ENCODE measurements around the gene DGLUCY. TPM values are rescaled to one million over a fixed set of nuclear protein-coding genes. Genes with fewer than 3 reads are reported as not detected.

The DGLUCY gene
- total RNA-seq, 1 experiment from 2014 or later = 67.0 TPM

DNA sequence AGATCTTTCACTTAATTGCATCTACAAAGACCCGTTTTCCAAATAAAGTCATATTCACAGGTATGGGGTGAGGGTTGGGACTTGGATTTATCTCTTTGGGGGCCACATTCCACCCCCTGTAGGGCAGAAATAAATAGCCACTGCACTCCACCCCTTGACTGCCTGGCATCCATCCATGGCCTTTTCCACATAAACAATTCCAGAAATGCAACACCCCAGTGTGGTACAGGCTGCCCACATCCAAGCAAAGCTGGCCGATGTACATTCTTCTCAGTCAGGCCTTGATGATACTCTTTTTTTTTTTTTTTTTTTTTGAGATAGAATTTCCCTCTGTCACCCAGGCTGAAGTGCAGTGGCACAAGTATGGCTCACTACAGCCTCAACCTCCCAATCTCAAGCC lies 12.9 kb downstream of the DGLUCY start:
- H3K4me3 ChIP-seq (replicated peaks in 1 of 2; ENCODE audit: low read depth in 1 of 2, low read length in 2 of 2) = no peak overlapping the region
- H3K4me2 ChIP-seq (ENCODE audit: low read length) = no peak overlapping the region
- no peaks in the 10 kb centered on the region for H3K9me2 ChIP-seq (ENCODE audit: insufficient read depth)
- no peak for DNase-seq (ENCODE audit: low read depth, low spot score)
- ChIA-PET POLR2A (no interaction called here), CTCF (no interaction called here), RAD21 (ENCODE audit: low non-redundant PET in 1 of 2, low total read pairs in 2 of 2, uncharacterized antibody in 2 of 2, unreplicated experiment in 2 of 2) (no interaction called here)
- H3K27ac ChIP-seq (ENCODE audit: low read depth, low read length) = no peak overlapping the region
- TF ChIP-seq ZFX (IDR thresholded peaks at IDR 0.05) (no peak), SP1 (IDR thresholded peaks at IDR 0.05; ENCODE audit: low read depth) (no peak), JUND (IDR thresholded peaks at IDR 0.05) (no peak), CEBPB (IDR thresholded peaks at IDR 0.05; ENCODE audit: low read depth) (no peak), ZNF274 (IDR thresholded peaks at IDR 0.05; ENCODE audit: low read depth, low read length) (no peak)
- TF ChIP-seq, protein P1, sequence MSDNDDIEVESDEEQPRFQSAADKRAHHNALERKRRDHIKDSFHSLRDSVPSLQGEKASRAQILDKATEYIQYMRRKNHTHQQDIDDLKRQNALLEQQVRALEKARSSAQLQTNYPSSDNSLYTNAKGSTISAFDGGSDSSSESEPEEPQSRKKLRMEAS (IDR thresholded peaks at IDR 0.05) = no peak
- H3K79me2 ChIP-seq (ENCODE audit: insufficient read depth, low read length) = peaks cover 61% of the 10 kb centered on the region
- H4K20me1 ChIP-seq (ENCODE audit: insufficient read depth) = no peaks in the 10 kb centered on the region
- no peak for ATAC-seq
- no TSS peak for BruUV-seq (replicated peaks)
- H3K36me3 ChIP-seq (ENCODE audit: control insufficient read depth in 1 of 2, insufficient read depth in 2 of 2, low read length in 2 of 2) = peaks cover 5 to 36% of the 10 kb centered on the region in 2 experiments; a peak in 3 of 4 replicates
- H3K9me3 ChIP-seq (ENCODE audit: control insufficient read depth in 1 of 2, insufficient read depth in 1 of 2, low read depth in 1 of 2, low read length in 2 of 2) = no peaks in the 10 kb centered on the region; a peak in 1 of 4 replicates
- H3K4me1 ChIP-seq (ENCODE audit: control insufficient read depth in 1 of 2, insufficient read depth in 2 of 2, low read length in 2 of 2) = peaks cover 0 to 7% of the 10 kb centered on the region in 2 experiments; a peak in 1 of 4 replicates
- intact Hi-C loops (cut with micrococcal nuclease) = no loop called here
- no peak overlapping the region for H2AFZ ChIP-seq (ENCODE audit: low read depth, low read length, poor library complexity, severe bottlenecking)
- no peak overlapping the region for H3K9ac ChIP-seq (ENCODE audit: low read length)
- no peaks in the 10 kb centered on the region for H3K27me3 ChIP-seq (ENCODE audit: insufficient read depth, low read length)

- no peaks in the 10 kb centered on the region for H3K9me2 ChIP-seq (ENCODE audit: insufficient read depth)
- H3K79me2 ChIP-seq (ENCODE audit: insufficient read depth, low read length) = peaks cover 55% of the 10 kb centered on the region
- no peak overlapping the region; the same call in 1 of the 2 replicates for H3K27ac ChIP-seq (ENCODE audit: low read depth, low read length)
- H3K4me2 ChIP-seq (ENCODE audit: low read length) = no peak overlapping the region
- RAD21 ChIA-PET (ENCODE audit: low non-redundant PET in 1 of 2, low total read pairs in 2 of 2, uncharacterized antibody in 2 of 2, unreplicated experiment in 2 of 2) = no interaction called here
- H3K27me3 ChIP-seq (ENCODE audit: insufficient read depth, low read length) = no peaks in the 10 kb centered on the region
- no peak overlapping the region for H3K9ac ChIP-seq (ENCODE audit: low read length)
- ATAC-seq (peak; percentile 40; the same call in 1 of the 2 replicates), DNase-seq (ENCODE audit: low read depth, low spot score) (no peak)
- intact Hi-C loops (cut with micrococcal nuclease) = no loop called here
- POLR2A ChIA-PET = no interaction called here
- peaks cover 9 to 36% of the 10 kb centered on the region in 2 experiments; a peak in 3 of 4 replicates for H3K36me3 ChIP-seq (ENCODE audit: control insufficient read depth in 1 of 2, insufficient read depth in 2 of 2, low read length in 2 of 2)
- H3K4me3 ChIP-seq (replicated peaks in 1 of 2; ENCODE audit: low read depth in 1 of 2, low read length in 2 of 2) = no peak overlapping the region
- TF ChIP-seq ELF1 (IDR thresholded peaks at IDR 0.05; ENCODE audit: borderline replicate concordance, low read depth) (no peak), CBX3 (IDR thresholded peaks at IDR 0.05; ENCODE audit: low read depth) (peak; percentile 17; the same call in 1 of the 2 replicates)
- H3K4me1 ChIP-seq (ENCODE audit: control insufficient read depth in 1 of 2, insufficient read depth in 2 of 2, low read length in 2 of 2) = peaks cover 0 to 7% of the 10 kb centered on the region in 2 experiments; a peak in 1 of 4 replicates
- no peaks in the 10 kb centered on the region; a peak in 1 of 4 replicates for H3K9me3 ChIP-seq (ENCODE audit: control insufficient read depth in 1 of 2, insufficient read depth in 1 of 2, low read depth in 1 of 2, low read length in 2 of 2)
- no peak overlapping the region for H2AFZ ChIP-seq (ENCODE audit: low read depth, low read length, poor library complexity, severe bottlenecking)
- no peaks in the 10 kb centered on the region for H4K20me1 ChIP-seq (ENCODE audit: insufficient read depth)
- CTCF ChIA-PET = no interaction called here
- no TSS peak for BruUV-seq (replicated peaks)
Measured at GRCh38 chr14:91127401-91127801, 13.5 kb downstream of the DGLUCY start.
